Measurements from ENCODE around the gene DECR2. TPM values are rescaled to one million over a fixed set of nuclear protein-coding genes. Genes with fewer than 3 reads are reported as not detected.

DECR2 gene
- total and polyA plus RNA-seq, 2 experiments from 2014 or later: 54.5 to 80.5 TPM

DNA sequence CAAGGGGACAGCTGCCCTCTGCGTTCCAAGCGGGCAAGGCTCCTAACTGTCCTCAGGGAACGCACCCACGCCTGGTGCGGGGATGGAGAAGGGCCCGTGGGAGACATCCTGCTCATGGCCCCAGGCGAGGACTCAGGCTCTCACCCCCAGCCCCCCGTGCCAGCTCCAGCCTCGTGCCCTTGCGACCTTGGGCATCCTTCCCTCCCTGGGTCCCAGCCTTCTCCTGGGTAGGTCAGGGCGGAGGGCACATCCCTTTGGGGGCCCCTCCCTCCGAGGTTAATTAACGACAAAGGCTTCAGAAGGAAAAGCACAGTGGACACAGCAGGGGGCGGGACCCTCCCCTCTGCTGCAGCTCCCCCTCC lies 22.9 kb upstream of the DECR2 start:
- H3K9me2 ChIP-seq (replicated peaks; ENCODE audit: insufficient read depth): no peaks in the 10 kb centered on the region
- H3K79me2 ChIP-seq: peaks cover 29% of the 10 kb centered on the region
- H3K27ac ChIP-seq: peak overlapping the region; percentile 37
- DNase-seq (ENCODE audit: low spot score): no peak
- H2AFZ ChIP-seq: no peak overlapping the region
- H3K4me1 ChIP-seq (ENCODE audit: insufficient read depth): peaks cover 24% of the 10 kb centered on the region
- H4K20me1 ChIP-seq (ENCODE audit: insufficient read depth, poor library complexity, severe bottlenecking): peaks cover 8% of the 10 kb centered on the region
- H3K9me3 ChIP-seq (ENCODE audit: low read depth): no peaks in the 10 kb centered on the region
- no peaks in the 10 kb centered on the region for H3K27me3 ChIP-seq
- TF ChIP-seq, protein P1, sequence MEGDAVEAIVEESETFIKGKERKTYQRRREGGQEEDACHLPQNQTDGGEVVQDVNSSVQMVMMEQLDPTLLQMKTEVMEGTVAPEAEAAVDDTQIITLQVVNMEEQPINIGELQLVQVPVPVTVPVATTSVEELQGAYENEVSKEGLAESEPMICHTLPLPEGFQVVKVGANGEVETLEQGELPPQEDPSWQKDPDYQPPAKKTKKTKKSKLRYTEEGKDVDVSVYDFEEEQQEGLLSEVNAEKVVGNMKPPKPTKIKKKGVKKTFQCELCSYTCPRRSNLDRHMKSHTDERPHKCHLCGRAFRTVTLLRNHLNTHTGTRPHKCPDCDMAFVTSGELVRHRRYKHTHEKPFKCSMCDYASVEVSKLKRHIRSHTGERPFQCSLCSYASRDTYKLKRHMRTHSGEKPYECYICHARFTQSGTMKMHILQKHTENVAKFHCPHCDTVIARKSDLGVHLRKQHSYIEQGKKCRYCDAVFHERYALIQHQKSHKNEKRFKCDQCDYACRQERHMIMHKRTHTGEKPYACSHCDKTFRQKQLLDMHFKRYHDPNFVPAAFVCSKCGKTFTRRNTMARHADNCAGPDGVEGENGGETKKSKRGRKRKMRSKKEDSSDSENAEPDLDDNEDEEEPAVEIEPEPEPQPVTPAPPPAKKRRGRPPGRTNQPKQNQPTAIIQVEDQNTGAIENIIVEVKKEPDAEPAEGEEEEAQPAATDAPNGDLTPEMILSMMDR (IDR thresholded peaks at IDR 0.05; ENCODE audit: poor library complexity): no peak
- TF ChIP-seq EZH2phosphoT487 (IDR thresholded peaks at IDR 0.05; ENCODE audit: low read depth, severe bottlenecking, unreplicated experiment) (no peak), EZH2 (IDR thresholded peaks at IDR 0.05; ENCODE audit: borderline replicate concordance) (no peak)
- 66% methylated on average over 13 of the region's 14 CpGs for WGBS (ENCODE audit: low lambda C conversion rate, missing lambda C conversion rate)
- H3K4me3 ChIP-seq: no peak overlapping the region
- no peaks in the 10 kb centered on the region for H3K36me3 ChIP-seq (replicated peaks; ENCODE audit: insufficient read depth, low read depth)
- peak overlapping the region; percentile 97 for H3K4me2 ChIP-seq

DNA sequence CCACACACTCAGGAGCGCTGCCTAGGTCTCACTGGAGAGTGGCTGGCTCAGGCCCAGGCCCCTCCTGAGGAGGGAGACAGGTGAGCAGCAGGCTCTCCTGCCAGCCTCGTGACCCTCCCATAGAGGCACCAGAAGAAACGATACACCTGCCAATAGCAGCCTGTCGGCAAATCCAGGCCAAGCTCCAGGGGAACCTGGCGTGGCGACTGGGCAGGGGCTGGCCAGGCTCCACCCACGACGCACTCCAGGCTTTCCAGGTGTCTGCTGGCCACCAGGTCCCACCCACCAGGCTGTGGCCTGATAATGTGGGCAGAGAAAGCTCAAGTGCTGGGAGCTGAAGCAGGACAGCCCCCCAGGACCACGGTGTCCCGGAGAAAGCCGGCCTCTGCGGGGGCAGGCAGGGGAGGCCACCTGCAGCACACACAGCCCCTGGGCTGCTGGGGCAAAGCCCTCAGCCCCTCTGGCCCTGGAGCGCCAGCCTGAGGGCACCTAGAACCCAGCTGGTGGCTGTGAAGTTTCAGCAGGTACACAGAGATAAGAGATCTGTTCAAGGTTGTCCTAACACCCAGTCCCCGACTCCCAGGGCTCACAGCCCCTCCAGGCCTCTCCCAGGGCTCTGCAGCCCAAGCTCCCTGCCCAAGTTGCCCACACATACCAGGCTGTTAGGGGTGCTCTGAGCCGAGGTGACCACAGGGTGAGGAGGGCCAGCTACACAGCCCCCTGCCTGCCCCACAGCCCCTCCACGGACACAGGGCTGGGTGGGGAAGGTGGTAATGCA lies 22.3 kb upstream of the DECR2 start:
- peak; percentile 90 for DNase-seq (ENCODE audit: low spot score)
- Histone ChIP-seq H3K27ac (peak overlapping the region; percentile 96), H3K4me3 (no peak overlapping the region)

DNA sequence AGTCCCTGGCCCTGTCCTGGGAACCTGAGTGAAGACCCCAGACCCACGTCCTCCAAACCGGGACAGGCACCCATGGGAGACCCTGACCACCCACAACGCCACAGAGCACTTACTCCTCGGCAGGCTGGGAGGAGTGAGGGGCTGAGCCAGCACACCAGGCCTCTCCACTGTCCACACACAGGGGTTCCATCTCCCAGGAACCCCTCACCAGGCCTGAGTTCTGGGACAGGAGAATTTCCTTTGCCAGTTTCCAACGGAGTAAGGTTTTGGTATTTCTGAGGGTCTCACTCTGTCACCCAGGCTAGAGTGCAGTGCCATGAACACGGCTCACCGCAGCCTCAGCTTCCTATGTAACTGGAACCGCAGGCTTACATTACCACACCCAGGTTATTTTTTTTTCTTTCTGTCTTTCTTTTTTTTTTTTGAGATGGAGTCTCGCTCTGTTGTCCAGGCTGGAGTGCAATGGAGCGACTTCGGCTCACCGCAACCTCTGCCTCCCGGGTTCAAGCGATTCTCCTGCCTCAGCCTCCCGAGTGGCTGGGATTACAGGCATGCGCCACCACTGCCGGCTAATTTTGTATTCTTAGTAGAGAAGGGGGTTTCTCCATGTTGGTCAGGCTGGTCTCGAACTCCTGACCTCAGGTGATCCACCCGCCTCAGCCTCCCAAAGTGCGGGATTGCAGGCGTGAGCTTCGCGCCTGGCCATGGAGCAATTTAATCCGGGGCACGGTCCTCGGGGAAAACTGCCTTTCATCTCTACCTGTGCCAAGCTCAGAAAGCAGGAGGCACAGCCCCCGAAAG lies 21.5 kb upstream of the DECR2 start:
- Histone ChIP-seq H3K27ac (peak overlapping the region; percentile 96), H3K4me3 (peak overlapping the region; percentile 96), H3K4me1 (ENCODE audit: insufficient read depth) (peaks cover 29% of the 10 kb centered on the region), H3K9me2 (replicated peaks; ENCODE audit: insufficient read depth) (no peaks in the 10 kb centered on the region), H4K20me1 (ENCODE audit: insufficient read depth, poor library complexity, severe bottlenecking) (peaks cover 8% of the 10 kb centered on the region), H2AFZ (no peak overlapping the region), H3K9me3 (ENCODE audit: low read depth) (no peaks in the 10 kb centered on the region), H3K4me2 (peak overlapping the region; percentile 97), H3K79me2 (peaks cover 29% of the 10 kb centered on the region), H3K36me3 (replicated peaks; ENCODE audit: insufficient read depth, low read depth) (no peaks in the 10 kb centered on the region), H3K27me3 (no peaks in the 10 kb centered on the region)
- no peak for TF ChIP-seq EZH2phosphoT487 (IDR thresholded peaks at IDR 0.05; ENCODE audit: low read depth, severe bottlenecking, unreplicated experiment)
- TF ChIP-seq EZH2 (IDR thresholded peaks at IDR 0.05; ENCODE audit: borderline replicate concordance): no peak
- TF ChIP-seq, protein P1 (IDR thresholded peaks at IDR 0.05; ENCODE audit: poor library complexity): no peak
- 78% methylated on average over 27 of the region's 27 CpGs for WGBS (ENCODE audit: low lambda C conversion rate, missing lambda C conversion rate)
- no peak for DNase-seq (ENCODE audit: low spot score)

More for the DNA sequence above, 22.3 kb upstream of the DECR2 start:
- no peaks in the 10 kb centered on the region for H3K27me3 ChIP-seq
- peaks cover 29% of the 10 kb centered on the region for H3K4me1 ChIP-seq (ENCODE audit: insufficient read depth)
- peaks cover 29% of the 10 kb centered on the region for H3K79me2 ChIP-seq
- H3K9me2 ChIP-seq (replicated peaks; ENCODE audit: insufficient read depth): no peaks in the 10 kb centered on the region
- TF ChIP-seq EZH2 (IDR thresholded peaks at IDR 0.05; ENCODE audit: borderline replicate concordance) (no peak), EZH2phosphoT487 (IDR thresholded peaks at IDR 0.05; ENCODE audit: low read depth, severe bottlenecking, unreplicated experiment) (no peak)
- TF ChIP-seq, protein P1 (IDR thresholded peaks at IDR 0.05; ENCODE audit: poor library complexity): no peak
- peak overlapping the region; percentile 97 for H3K4me2 ChIP-seq
- peaks cover 8% of the 10 kb centered on the region for H4K20me1 ChIP-seq (ENCODE audit: insufficient read depth, poor library complexity, severe bottlenecking)
- no peak overlapping the region for H2AFZ ChIP-seq
- H3K9me3 ChIP-seq (ENCODE audit: low read depth): no peaks in the 10 kb centered on the region
- no peaks in the 10 kb centered on the region for H3K36me3 ChIP-seq (replicated peaks; ENCODE audit: insufficient read depth, low read depth)
- 48% methylated on average over 16 of the region's 16 CpGs for WGBS (ENCODE audit: low lambda C conversion rate, missing lambda C conversion rate)
